HG03064 (cell line): Measurements from ENCODE around the gene TLN1.
A peak's percentile ranks its signal among the peaks of the same experiment; 100 is the strongest.

ENCODE experiments used
- ATAC-seq: cut with Tn5 transposase; IDR thresholded peaks from one replicate; pipeline ENCODE4 v1.9.1; 2021; ENCODE audit warnings: low read depth; ENCODE audit not compliant: unreplicated experiment

TLN1 gene

DNA sequence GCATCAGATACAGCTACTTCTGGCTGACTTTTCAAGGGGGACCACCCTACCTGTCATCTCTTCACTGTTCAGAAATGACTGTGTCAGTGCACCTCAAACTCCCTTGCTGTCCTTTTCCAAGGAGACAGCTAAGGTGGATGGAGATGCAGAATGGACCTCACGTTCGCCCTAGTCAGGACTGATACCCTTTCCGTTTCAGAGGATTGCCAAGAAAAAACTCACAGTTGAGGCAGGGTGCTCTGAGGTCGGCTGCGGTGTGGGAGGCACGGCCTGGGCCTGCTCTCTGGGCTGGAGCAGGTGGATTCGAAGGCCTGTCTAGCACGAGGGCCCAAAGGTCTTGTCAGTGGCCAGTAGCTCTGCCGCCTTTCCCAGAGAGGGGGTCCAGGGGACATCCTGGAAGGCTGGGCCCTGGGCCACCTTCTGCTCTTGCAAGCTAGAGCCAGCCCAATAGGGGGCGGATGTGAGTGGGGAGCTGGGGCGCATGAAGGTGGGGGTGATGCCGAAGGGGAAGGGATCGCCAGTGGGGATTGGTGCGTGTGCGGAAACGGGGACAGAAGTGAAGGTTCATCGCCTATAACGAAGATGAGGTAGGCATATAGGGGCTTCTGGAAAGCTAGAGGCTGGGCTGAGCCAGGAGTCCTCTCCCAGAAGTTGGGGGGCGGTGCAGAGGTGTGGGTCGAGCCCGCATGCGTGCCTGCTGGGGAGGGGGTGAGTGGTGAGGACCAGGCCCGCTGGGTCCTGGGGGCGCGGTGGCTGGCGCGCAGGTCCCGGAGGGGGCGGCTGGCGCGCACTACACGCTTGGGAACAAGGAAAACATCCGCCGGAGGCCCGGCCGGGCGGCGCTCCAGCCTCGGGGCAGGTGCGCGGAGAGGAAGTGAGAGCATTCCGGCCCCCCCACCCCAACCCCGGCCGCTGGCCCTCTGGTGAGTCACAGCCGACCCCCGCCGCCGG is 24.6 kb upstream of the TLN1 start:
- peak; percentile 50 for ATAC-seq

DNA sequence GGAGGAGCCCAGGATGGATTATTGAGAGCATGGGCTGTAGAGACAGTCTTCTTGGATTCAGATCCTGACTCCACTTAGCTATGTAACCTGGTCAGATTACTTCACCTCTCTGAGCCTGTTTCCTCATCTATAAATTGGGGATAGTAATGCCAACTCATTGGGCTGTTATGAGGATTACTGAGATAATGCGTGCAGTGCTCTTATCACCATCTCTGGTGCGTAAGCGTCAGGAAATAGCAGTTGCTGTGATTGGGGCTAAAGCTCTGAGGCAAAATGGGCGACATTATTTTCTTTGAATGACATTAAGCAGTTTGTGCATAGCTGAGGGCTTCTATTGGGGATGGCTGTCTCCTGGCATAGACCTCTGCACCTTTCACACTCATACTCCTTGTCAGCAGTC is 23.1 kb upstream of the TLN1 start:
- no peak for ATAC-seq

DNA sequence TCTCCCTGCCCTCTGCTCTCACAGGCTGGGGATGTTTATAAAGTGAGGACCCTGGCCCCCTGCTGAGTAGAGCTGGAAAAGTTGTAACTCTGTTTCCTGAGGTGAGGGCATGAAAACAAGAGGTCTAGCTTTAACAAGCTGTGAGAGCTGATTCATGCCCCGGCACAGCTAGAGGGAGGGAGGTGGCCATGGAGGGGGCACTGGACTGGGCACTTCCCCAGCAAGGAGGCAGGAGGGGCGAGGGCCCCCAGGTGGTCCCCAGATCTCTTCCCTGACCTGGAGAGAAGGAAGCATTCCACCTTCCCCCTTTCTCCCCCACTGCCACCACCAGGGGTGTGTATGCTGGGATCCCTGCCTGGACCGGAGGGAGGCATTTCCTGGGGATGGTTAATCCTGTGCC is 22.3 kb upstream of the TLN1 start, which contains the start of gene MSMP:
TSS of gene MSMP (minus strand) at position 13 of the 400 bp plus-strand sequence. CDS start 147 bp downstream, outside the sequence.
- no peak for ATAC-seq

- ATAC-seq = no peak
These were observed 21.5 kb upstream of the TLN1 start for GRCh38 chr9:35753466-35753865.

GRCh38 chr9:35750256-35750531 is 18.2 kb upstream of the TLN1 start:
- no peak for ATAC-seq

- ATAC-seq = peak; percentile 26
These were observed 17.7 kb upstream of the TLN1 start for GRCh38 chr9:35749515-35750255.

DNA sequence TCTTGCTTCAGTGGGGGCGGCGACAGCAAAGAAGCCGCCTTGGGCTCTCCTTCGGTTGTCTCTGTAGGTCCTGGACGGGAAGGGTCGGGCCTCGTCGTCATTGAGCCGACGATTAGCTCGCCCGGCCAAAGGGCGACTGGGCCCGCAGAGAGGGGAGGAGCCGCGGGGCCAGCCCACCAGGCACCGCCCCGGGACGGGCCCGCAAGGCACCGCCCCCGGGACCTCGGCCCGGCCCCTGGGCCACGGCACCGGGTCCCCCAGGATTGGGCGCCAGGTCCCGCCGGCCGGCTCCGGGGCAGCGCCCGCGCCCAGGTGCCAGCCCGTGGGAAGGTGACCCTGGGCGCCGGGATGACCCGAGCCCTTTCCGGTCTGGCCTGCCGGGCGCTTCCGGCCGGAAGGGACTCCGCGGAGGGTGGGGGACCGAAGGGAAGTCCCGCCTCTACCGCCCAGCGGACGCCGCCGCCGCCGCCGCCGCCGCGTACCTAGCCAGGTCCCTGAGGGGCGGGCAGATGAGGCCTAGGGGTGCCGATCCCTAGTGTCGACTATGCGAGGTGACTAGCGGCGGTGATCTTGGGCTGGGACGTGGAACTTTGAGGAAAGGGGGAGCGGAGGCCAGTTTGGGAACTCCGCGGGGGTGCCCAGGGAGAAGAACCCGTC is 17.0 kb upstream of the TLN1 start, which contains the start of the genes GBA2 and RGP1:
TSS of gene GBA2 (minus strand) at position 371 of the 657 bp plus-strand sequence. CDS start 524 bp downstream, outside the sequence.
TSS of gene RGP1 (plus strand) at position 430 of the 657 bp plus-strand sequence. CDS start 469 bp downstream, outside the sequence.
- peak; percentile 78 for ATAC-seq

- peak; percentile 5 for ATAC-seq
These were observed 16.4 kb upstream of the TLN1 start for GRCh38 chr9:35748242-35748857.

DNA sequence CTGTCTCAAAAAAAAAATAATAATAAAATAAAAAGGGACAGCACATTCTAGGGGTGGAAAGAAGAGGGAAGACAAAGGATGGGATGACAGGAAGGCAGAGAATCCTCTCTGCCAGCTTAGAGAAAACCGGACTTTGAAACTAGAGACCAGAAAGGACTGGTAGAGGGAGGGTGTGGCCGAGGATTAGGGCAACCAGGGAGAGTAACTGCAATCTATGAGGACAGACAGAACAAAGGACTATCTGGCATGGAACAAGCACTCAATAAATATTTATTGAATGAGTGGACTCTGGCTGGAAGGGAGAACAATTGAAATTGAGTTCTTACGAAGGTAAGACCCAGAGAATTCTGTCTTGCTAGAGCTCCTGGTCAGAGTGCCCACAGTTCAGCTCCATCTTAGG is 14.6 kb upstream of the TLN1 start:
- ATAC-seq = no peak

DNA sequence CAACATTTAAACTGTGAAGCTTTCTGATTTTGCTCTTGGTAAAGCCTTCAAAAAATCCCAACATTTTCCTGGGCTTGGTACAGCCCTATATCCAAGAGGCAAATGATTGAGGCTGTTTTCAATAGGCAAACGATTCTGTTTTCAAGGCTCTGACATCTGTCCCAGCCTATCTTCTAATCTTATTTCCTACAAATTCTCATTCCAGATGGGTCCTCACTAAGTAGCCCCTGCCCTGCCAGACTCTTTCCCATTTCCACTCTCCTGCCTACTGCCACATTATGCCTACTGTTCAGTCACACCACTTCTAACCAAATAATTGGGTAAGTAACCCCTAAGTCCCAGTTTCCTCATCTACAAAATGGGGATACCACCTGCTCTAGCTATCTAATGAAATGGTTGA is 13.6 kb upstream of the TLN1 start:
- ATAC-seq = no peak

DNA sequence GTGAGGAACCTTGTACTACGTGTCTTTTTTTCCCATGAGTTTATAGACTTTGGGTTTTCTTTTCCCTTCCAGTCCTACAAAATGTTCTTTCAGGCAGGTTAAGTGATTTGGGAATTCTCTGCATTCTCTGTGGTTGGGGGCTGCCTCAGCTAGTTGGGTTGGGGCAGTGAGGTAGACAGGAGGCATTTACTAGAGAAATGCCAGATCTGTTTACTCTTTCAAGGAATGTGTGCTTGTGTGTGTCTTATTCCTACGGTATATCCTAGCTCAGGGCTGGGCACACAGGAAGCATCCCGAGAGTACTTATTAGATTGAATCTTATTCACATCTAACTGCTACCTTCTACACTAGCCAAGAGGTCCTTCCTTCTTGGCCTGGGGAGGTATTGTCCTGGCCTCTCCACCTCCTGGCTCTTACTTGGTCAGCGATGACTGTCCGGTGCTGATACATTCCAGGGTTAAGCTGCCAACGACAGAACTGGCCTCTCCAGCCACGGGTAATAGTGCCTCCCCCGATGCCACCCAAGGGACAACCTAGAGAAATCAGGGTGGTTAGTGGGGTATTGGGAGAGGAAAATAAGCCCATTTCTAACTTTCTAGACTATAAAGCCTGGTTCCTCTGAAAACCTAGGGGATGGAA is 12.0 kb upstream of the TLN1 start:
- no peak for ATAC-seq

DNA sequence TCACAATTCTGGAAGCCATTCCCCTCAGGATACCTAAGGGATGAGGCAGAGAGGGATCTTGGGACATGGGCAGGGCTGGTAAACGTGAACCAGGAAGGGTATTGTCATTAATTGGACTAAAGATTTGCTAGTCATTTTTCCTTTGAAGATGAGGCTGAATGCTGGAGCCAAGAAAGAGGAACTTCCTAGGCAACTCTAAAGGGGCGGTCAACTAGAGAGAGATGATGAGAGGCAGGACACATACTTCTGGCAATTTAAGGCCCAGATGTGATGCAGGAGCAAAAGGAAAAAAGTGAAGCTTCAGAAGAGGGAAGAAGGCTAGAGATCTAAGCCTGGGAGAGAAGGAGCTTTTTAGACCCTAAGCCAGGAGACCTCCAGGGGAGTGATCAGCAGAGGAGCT is 11.5 kb upstream of the TLN1 start:
- no peak for ATAC-seq

- ATAC-seq = no peak
These were observed 9.7 kb upstream of the TLN1 start for GRCh38 chr9:35741740-35742139.

GRCh38 chr9:35740243-35740642 is 8.2 kb upstream of the TLN1 start:
- no peak for ATAC-seq

DNA sequence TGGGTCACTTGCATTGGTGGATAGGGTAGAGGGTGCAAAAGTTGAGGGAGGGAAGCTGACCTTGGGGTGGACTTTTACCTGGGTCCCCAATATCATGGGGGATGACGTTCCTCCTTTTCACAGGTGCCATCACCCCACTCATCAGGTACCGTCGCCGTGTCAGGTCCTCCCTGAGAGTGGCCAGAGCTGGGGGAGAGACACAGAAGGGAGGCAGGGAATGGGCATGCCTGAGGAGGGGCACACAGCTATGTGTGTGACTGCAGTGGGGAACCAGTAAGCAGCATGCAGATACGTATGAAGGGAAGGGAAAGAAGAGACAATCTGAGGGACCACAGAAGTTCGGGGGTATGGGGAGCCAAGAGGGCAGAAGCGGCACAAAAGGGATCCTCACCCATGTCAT is 6.9 kb upstream of the TLN1 start:
- no peak for ATAC-seq

GRCh38 chr9:35738186-35738585 is 6.2 kb upstream of the TLN1 start:
- no peak for ATAC-seq

- no peak for ATAC-seq
These were observed 5.1 kb upstream of the TLN1 start for GRCh38 chr9:35737143-35737542.

- ATAC-seq = no peak
These were observed 4.2 kb upstream of the TLN1 start for GRCh38 chr9:35736201-35736633.

DNA sequence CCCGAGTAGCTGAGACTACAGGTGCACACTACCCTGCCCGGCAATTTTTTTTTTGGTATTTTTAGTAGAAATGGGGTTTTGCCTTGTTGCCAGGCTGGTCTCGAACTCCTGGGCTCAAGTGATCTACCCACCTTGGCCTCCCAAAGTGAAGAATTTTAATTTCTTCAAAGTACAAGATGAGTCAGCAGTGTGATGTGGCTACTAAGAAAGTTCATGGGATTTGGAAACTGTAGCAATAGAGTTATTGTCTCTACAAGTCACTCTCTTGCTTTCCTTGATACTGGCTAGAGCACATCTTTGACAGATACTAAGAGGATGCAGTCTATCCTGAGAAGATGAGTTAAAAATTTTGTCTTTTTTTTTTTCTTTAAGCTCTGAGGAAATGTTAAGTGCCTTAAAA is 2.1 kb upstream of the TLN1 start:
- no peak for ATAC-seq
